Measurements from ENCODE around the gene ZSWIM7. TPM values are rescaled to one million over a fixed set of nuclear protein-coding genes. Genes with fewer than 3 reads are reported as not detected.
A peak's percentile ranks its signal among the peaks of the same experiment; 100 is the strongest.
"Not testable (repeated sequence)": the region's sequence is repeated elsewhere in the genome, so short reads cannot be mapped to it uniquely, and the experiment has no call there.

Gene ZSWIM7
- total RNA-seq, 1 experiment from 2014 or later = 33.6 TPM

DNA sequence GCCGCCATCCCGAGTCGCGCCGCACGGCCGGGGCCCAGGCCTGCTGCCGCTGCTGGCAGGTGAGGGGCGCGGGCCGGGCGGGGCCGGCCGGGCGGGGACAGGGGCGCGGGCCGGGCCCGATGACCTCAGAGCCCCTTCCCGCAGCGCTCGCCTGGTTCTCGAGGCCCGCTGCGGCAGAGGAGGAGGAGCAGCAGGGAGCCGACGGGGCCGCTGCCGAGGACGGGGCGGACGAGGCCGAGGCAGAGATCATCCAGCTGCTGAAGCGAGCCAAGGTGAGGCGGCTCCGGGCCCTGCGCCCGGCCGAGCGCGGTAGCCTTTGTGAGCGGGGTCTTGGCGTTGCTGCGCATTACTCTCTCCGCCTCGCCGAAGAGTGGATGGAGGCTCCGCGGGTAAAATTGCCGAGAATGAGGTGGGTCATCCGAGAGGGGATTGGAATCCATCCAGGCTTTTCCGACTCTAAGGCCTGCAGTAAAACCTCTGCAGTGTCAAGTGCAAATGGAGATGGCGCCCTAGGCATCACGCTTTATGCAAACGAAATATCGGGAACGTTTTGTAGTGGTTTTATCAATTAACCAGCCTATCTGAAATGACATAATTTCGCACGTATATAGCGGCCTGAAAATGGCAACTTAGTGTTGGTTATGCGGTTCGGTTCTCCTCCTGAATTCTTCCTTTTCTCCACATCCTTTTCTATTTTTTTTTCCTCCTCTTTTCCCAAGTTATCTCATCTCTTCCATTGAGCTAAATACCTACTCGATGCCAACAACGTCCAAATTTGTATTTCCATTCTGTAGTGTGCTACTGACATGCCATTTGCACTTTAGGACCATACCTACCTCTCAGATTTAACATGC lies 697 bp upstream of the ZSWIM7 start:
- peak; percentile 29 for DNase-seq (ENCODE audit: low spot score)

DNA sequence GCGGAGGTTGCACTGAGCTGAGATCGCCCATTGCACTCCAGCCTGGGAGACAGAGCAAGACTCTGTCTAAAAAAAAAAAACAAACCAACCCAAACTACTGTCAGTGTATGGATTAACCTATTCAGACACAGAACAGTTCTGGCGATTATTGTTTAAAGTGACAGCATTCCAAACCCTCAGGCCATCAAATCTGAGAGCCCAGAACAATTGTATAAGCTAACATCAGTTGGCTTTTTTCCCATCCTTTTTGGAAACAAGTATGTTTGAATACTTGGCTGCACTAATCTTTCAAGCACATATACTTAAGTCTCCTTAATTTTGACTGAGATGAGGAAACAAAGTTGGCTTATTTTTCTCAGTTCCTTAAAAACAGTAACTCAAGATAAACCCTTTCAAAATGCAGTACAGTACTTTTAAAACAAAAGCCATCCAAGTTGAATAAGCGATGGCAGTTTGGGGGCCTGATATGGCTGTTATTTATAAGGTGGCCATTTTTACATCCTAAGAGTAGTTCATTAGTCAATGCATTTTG lies 1.4 kb downstream of the ZSWIM7 start:
- DNase-seq (ENCODE audit: low spot score) = no peak

- DNase-seq (ENCODE audit: low spot score) = no peak
Observed at GRCh38 chr17:15996322-15996721, 3.2 kb downstream of the ZSWIM7 start.

GRCh38 chr17:15981646-15982580 lies 17.6 kb downstream of the ZSWIM7 start:
- no peak for DNase-seq (ENCODE audit: low spot score)

DNA sequence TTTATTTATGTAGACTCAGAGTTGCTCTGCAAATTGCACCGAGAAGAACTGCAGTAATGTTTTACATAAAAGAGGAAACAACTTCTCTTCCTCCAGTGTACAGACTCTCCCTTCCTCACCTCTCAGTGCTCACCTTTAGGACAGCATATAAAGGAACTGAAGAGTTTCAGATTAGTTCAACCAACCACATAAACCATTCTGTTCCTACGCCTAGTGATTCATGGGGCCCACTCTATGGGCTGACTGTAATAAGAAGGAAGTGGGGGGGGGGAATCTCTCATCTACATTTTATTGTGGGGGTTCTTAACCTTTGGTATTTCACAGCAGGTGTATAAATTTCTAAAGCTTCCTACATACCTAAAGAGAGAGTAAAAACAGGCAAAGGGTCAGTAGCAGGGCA lies 18.3 kb downstream of the ZSWIM7 start:
- no peak for DNase-seq (ENCODE audit: low spot score)

- not testable (repeated sequence) for DNase-seq (ENCODE audit: low spot score)
Observed at GRCh38 chr17:15979013-15979412, 20.5 kb downstream of the ZSWIM7 start.

- no peak for DNase-seq (ENCODE audit: low spot score)
Observed at GRCh38 chr17:15978606-15979005, 20.9 kb downstream of the ZSWIM7 start.

GRCh38 chr17:15977894-15978293 lies 21.6 kb downstream of the ZSWIM7 start:
- no peak for DNase-seq (ENCODE audit: low spot score)

- DNase-seq (ENCODE audit: low spot score) = no peak
Observed at GRCh38 chr17:15973834-15974233, 25.7 kb downstream of the ZSWIM7 start.

DNA sequence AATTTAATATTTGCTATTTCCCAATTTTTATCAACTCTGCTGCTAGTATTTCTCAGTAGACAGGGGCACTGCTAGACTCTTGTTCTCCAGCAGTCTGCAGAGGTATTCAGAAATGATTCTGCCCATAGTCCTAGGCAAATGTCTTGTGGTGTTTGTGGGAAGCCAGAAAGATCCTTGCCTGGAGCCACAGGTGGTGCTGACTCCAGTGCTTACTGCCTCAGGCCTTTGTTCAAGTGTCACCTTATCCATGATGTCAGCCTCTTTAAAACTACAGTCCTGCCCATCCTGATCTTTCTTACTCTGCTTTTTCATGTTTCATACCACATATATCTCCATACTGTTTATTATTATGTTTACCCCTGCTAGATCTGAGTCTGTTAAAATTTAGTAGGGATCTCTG lies 26.5 kb downstream of the ZSWIM7 start:
- DNase-seq (ENCODE audit: low spot score) = no peak

DNA sequence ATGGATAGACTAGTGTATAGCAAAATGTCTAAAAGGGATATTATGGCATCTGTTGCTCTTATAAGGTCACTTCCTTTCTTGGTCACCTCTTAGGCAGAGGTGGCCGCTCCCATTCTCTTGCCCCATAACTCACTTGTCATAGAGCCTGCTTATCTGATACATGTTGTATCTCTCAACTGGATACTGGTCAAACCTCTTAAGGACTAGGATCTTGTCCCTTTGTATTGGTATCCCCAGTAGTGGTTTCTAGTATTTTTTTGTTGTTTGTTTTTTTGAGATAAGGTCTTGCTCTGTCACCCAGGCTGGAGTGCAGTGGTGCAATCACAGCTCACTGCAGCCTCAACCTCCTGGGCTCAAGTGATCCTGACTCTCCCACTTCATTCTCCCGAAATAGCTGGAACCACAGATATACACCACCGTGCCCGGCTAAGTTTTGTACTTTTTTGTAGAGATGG lies 27.0 kb downstream of the ZSWIM7 start:
- DNase-seq (ENCODE audit: low spot score) = no peak

- DNase-seq (ENCODE audit: low spot score) = no peak
Observed at GRCh38 chr17:15971882-15972281, 27.6 kb downstream of the ZSWIM7 start.

DNA sequence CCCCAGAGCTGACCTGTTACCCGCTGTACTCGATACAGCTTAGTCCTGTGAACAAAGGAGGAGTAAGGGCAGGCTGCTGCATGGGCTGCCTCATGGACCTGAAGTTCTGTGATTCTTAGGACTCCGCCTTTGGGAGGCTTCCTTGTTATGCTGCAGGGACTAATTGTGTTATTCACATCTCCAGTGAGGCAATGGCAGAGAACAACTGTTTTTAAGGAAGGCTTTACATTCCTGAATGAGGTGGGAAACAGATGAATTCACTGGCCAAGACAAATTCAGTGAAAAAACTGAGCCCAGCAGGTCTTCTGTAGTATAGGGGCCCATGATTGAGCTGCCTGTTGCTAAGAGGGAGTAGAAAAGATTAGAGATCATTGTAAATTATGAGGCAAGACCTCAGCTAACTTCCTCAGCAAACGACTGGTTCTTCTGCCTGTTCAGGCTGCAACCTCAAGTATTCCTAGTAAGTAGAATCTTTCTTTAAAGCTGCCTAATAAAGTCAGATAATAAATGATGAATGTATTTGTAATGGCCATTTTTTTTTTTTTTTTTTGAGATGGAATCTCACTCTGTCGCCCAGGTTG lies 28.3 kb downstream of the ZSWIM7 start:
- no peak for DNase-seq (ENCODE audit: low spot score)

- DNase-seq (ENCODE audit: low spot score) = no peak
Observed at GRCh38 chr17:15970500-15970899, 29.0 kb downstream of the ZSWIM7 start.

DNA sequence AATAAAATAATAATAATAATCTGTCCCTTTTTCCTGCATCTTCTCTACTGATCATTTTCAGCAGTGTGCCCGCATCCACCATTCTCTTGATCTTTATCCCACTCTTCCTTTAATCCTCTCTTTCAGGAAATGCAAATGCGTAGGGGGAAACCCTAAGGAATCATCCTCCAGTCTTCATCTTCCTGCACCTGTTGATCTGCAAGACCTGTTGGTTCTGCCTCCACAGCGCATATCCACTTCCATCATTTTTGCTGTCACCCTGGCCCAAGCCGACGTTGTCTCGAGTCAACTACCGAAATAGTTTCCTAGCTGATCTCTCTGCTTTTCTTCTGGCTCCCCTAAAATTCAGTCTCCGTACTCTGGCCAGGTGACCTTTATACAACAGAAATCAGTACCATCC lies 30.0 kb downstream of the ZSWIM7 start:
- DNase-seq (ENCODE audit: low spot score) = no peak

DNA sequence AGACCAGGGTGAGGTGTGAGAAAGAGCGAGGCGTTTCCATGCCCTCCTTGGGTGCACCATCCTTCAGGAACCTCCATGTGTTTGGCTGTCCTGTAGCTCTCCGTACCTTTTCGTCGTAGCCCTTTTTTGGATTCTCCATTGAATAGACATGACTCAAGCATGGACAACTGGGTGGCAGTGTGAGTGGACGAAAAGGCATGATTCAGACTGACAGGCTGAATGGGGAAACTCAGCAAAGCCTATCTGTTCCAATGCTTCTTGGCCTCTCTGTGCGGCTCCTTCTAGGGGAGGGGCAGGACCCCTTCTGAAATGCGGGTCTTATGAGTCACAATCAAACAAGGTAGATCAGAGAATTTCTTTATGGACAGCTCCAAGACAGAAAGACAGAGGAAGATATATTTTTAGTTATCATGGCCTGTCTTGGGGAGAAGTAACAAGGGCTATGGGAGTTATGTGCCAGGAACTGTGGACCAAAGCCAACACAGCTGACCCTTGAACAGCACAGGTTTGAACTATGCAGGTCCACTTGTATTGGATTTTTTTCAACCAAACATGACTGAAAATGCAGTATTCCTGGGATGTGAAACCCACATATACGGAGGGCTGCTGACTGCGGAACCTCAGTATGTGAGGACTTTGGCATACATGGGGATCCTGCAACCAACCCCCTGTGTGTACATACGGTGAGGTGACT lies 31.7 kb downstream of the ZSWIM7 start:
- DNase-seq (ENCODE audit: low spot score) = no peak

- DNase-seq (ENCODE audit: low spot score) = peak; percentile 96
Observed at GRCh38 chr17:15966879-15967248, 32.6 kb downstream of the ZSWIM7 start.

DNA sequence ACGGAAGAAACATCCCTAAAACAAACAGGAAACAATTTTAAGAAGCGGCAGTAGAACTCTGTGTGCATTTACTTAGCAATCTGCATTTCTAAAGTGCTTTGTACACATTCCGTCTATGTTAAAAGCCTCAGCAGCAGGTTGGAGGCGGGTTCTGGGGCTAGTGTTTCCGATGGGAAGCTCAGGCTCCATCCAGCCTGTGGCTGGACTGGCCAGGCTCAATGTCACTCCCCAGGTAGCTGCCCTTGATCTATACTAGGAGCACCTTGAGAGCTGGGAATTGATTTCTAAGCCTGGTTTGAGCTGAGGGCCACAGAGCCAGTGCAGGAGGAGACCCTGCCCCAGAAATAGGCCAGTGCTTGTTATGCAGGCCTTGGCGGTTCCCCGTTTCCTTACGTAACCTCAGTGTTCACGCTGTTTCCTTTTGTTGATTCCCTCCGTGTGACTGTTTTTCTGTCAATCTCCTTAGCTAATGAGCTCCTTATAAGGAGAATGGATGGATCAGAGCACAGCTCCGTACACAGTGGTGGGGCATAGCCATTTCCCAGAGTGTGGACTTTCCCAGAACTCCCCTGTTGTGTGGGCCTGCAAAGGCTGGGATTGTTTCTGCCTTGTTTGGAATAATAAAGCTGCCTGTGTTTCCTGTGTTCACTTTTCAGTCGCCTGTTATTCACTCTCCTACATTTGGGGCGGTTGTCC lies 33.2 kb downstream of the ZSWIM7 start:
- no peak for DNase-seq (ENCODE audit: low spot score)

- DNase-seq (ENCODE audit: low spot score) = no peak
Observed at GRCh38 chr17:15965528-15965927, 34.0 kb downstream of the ZSWIM7 start.

- DNase-seq (ENCODE audit: low spot score) = peak; percentile 98
Observed at GRCh38 chr17:15963670-15964110, 35.8 kb downstream of the ZSWIM7 start.

- no peak for DNase-seq (ENCODE audit: low spot score)
Observed at GRCh38 chr17:15958484-15958854, 41.0 kb downstream of the ZSWIM7 start.
